ENCODE data around the gene KLHL14. TPM values are rescaled to one million over a fixed set of nuclear protein-coding genes. Genes with fewer than 3 reads are reported as not detected.

KLHL14 gene
- total and polyA plus RNA-seq, 10 of the 15 experiments (the other 5 are each of a cell fraction or from before 2014, with no cell fraction given) = 0.03 to 0.05 TPM; not detected in 8

- no peak for TF ChIP-seq WRNIP1 (IDR thresholded peaks at IDR 0.05; ENCODE audit: borderline replicate concordance, low read depth, low read length)
- no peak for TF ChIP-seq ESRRA (IDR thresholded peaks at IDR 0.05; ENCODE audit: low read length)
Observed at GRCh38 chr18:32767400-32767799, 5.4 kb downstream of the KLHL14 start (continued).

GRCh38 chr18:32764611-32765244 is 8.1 kb downstream of the KLHL14 start:
- ChIA-PET CTCF (no interaction called here), RAD21 (ENCODE audit: unreplicated experiment) (no interaction called here), SMC1A (ENCODE audit: uncharacterized antibody, unreplicated experiment) (interaction anchor here (1.1 kb wide), 1 partner anchor 9 kb away, joined by 3 read pairs; no protein-coding TSS in a partner anchor), POLR2A (no interaction called here)
- H3K4me1 ChIP-seq (ENCODE audit: control insufficient read depth, insufficient read depth, low read length) = peaks cover 8% of the 10 kb centered on the region
- H3K9me3 ChIP-seq (replicated peaks; ENCODE audit: control insufficient read depth, insufficient read depth, low read length) = no peaks in the 10 kb centered on the region
- WGBS (ENCODE audit: insufficient coverage, insufficient replicate concordance, low lambda C conversion rate, missing lambda C conversion rate) = 40% methylated on average over 3 of the region's 3 CpGs
- intact Hi-C loops (cut with micrococcal nuclease; ENCODE audit: unreplicated experiment) = no loop called here
- no peaks in the 10 kb centered on the region for H4K20me1 ChIP-seq (ENCODE audit: control insufficient read depth, insufficient read depth)
- no peak overlapping the region for H3K27ac ChIP-seq (ENCODE audit: control insufficient read depth, insufficient read depth)
- no peak overlapping the region for H3K9ac ChIP-seq (ENCODE audit: control insufficient read depth, insufficient read depth, low read length)
- in situ Hi-C loops (cut with MboI) = no loop called here
- H3K36me3 ChIP-seq (ENCODE audit: control insufficient read depth in 2 of 2, insufficient read depth in 2 of 2, low read length in 1 of 2) = no peaks in the 10 kb centered on the region
- BruUV-seq (replicated peaks) = no TSS peak
- ATAC-seq (no peak), DNase-seq (ENCODE audit: low read depth, low spot score) (no peak), FAIRE-seq (no peak)
- peaks cover 0 to 5% of the 10 kb centered on the region in 2 experiments; a peak in 3 of 4 replicates for H3K27me3 ChIP-seq (replicated peaks in 1 of 2; ENCODE audit: control insufficient read depth in 2 of 2, insufficient read depth in 2 of 2, low read length in 1 of 2)
- H3K4me2 ChIP-seq (ENCODE audit: control insufficient read depth, insufficient read depth) = no peak overlapping the region
- no peak overlapping the region for H2AFZ ChIP-seq (ENCODE audit: control insufficient read depth, low read depth, low read length)
- no peaks in the 10 kb centered on the region for H3K79me2 ChIP-seq (ENCODE audit: control insufficient read depth, insufficient read depth, low read length)
- H3K4me3 ChIP-seq = no peak overlapping the region
- no peak for TF ChIP-seq NFYB (IDR thresholded peaks at IDR 0.05; ENCODE audit: insufficient read depth, low read depth, low read length)
- TF ChIP-seq KAT2A (conservative IDR thresholded peaks at IDR 0.05; ENCODE audit: control insufficient read depth, low read depth, low read length) = no peak
- no peak for TF ChIP-seq TCF12 (IDR thresholded peaks at IDR 0.05; ENCODE audit: low read depth, low read length)
- TF ChIP-seq TAF1 (IDR thresholded peaks at IDR 0.05; ENCODE audit: borderline replicate concordance, low read depth, low read length) = no peak
- TF ChIP-seq HDGF (IDR thresholded peaks at IDR 0.05) = no peak
- TF ChIP-seq, protein P1, sequence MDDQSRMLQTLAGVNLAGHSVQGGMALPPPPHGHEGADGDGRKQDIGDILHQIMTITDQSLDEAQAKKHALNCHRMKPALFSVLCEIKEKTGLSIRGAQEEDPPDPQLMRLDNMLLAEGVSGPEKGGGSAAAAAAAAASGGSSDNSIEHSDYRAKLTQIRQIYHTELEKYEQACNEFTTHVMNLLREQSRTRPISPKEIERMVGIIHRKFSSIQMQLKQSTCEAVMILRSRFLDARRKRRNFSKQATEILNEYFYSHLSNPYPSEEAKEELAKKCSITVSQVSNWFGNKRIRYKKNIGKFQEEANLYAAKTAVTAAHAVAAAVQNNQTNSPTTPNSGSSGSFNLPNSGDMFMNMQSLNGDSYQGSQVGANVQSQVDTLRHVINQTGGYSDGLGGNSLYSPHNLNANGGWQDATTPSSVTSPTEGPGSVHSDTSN (IDR thresholded peaks at IDR 0.05; ENCODE audit: insufficient replicate concordance, low read depth, low read length) = no peak
- no peak for TF ChIP-seq ZNF274 (IDR thresholded peaks at IDR 0.05; ENCODE audit: insufficient read depth, insufficient read length)
- no peak for TF ChIP-seq NRF1 (conservative IDR thresholded peaks at IDR 0.05; ENCODE audit: low read depth, low read length)
- no peak for TF ChIP-seq MYC (IDR thresholded peaks at IDR 0.05; ENCODE audit: insufficient read depth, insufficient read length, insufficient replicate concordance, low read length, severe bottlenecking)
- TF ChIP-seq EGR1 (IDR thresholded peaks at IDR 0.05; ENCODE audit: borderline replicate concordance in 1 of 2, low read depth in 2 of 2, low read length in 2 of 2) = no peak
- TF ChIP-seq ZBTB33 (IDR thresholded peaks at IDR 0.05) = no peak
- TF ChIP-seq, protein P2, sequence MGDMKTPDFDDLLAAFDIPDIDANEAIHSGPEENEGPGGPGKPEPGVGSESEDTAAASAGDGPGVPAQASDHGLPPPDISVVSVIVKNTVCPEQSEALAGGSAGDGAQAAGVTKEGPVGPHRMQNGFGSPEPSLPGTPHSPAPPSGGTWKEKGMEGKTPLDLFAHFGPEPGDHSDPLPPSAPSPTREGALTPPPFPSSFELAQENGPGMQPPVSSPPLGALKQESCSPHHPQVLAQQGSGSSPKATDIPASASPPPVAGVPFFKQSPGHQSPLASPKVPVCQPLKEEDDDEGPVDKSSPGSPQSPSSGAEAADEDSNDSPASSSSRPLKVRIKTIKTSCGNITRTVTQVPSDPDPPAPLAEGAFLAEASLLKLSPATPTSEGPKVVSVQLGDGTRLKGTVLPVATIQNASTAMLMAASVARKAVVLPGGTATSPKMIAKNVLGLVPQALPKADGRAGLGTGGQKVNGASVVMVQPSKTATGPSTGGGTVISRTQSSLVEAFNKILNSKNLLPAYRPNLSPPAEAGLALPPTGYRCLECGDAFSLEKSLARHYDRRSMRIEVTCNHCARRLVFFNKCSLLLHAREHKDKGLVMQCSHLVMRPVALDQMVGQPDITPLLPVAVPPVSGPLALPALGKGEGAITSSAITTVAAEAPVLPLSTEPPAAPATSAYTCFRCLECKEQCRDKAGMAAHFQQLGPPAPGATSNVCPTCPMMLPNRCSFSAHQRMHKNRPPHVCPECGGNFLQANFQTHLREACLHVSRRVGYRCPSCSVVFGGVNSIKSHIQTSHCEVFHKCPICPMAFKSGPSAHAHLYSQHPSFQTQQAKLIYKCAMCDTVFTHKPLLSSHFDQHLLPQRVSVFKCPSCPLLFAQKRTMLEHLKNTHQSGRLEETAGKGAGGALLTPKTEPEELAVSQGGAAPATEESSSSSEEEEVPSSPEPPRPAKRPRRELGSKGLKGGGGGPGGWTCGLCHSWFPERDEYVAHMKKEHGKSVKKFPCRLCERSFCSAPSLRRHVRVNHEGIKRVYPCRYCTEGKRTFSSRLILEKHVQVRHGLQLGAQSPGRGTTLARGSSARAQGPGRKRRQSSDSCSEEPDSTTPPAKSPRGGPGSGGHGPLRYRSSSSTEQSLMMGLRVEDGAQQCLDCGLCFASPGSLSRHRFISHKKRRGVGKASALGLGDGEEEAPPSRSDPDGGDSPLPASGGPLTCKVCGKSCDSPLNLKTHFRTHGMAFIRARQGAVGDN (IDR thresholded peaks at IDR 0.05) = no peak
- TF ChIP-seq CBX3 (IDR thresholded peaks at IDR 0.05; ENCODE audit: borderline replicate concordance, low read depth) = no peak
- TF ChIP-seq ZNF217 (IDR thresholded peaks at IDR 0.05) = no peak

Data from GM12878 (cell line).